Astrocyte (in vitro differentiated cells and primary cell): Measurements from ENCODE around the gene WDR54. TPM values are rescaled to one million over a fixed set of nuclear protein-coding genes. Genes with fewer than 3 reads are reported as not detected.

Source experiments
- DNase-seq: peaks from one replicate; pipeline ENCODE4 v3.0.0-alpha.2; 2010; ENCODE audit warnings: low read depth
- FAIRE-seq: peaks from 2 replicates; lab custom pipeline; 2011; peaks lifted over from hg19 to GRCh38; lab: Jason Lieb, UNC
- H2AFZ ChIP-seq: 2 replicates; pipeline ENCODE4 v1.6.0; 2012; ENCODE audit warnings: low read depth, low read length, inconsistent platforms
- H3K27ac ChIP-seq: 2 replicates; pipeline ENCODE4 v1.5.1; 2011; ENCODE audit warnings: low read depth, low read length, inconsistent platforms
- H3K27me3 ChIP-seq: 2 replicates; pipeline ENCODE4 v1.6.0; 2011; ENCODE audit warnings: low read length, inconsistent platforms; ENCODE audit not compliant: insufficient read depth
- H3K36me3 ChIP-seq: 2 replicates; pipeline ENCODE4 v1.5.1; 2011; ENCODE audit warnings: low read length, inconsistent platforms; ENCODE audit not compliant: insufficient read depth
- H3K4me1 ChIP-seq: 2 replicates; pipeline ENCODE4 v1.5.1; 2011; ENCODE audit warnings: low read length, inconsistent platforms; ENCODE audit not compliant: insufficient read depth
- H3K4me2 ChIP-seq: 2 replicates; pipeline ENCODE4 v1.6.0; 2012; ENCODE audit warnings: low read length, inconsistent platforms
- H3K4me3 ChIP-seq: 2 replicates; pipeline ENCODE4 v1.5.1; 2011; ENCODE audit warnings: low read depth, mild to moderate bottlenecking, low read length, inconsistent platforms; ENCODE audit not compliant: insufficient read depth
- H3K79me2 ChIP-seq: 2 replicates; pipeline ENCODE4 v1.6.0; 2012; ENCODE audit warnings: mild to moderate bottlenecking, low read length, inconsistent platforms; ENCODE audit not compliant: insufficient read depth
- H3K9ac ChIP-seq: 2 replicates; pipeline ENCODE4 v1.6.0; 2012; ENCODE audit warnings: mild to moderate bottlenecking, low read length, inconsistent platforms
- H3K9me3 ChIP-seq: 2 replicates; pipeline ENCODE4 v1.5.1; 2012; ENCODE audit warnings: low read depth, mild to moderate bottlenecking, low read length, inconsistent platforms; ENCODE audit not compliant: insufficient read depth
- H4K20me1 ChIP-seq: 2 replicates; pipeline ENCODE4 v1.6.0; 2012; ENCODE audit warnings: low read length, inconsistent platforms; ENCODE audit not compliant: insufficient read depth
- H3K27ac Mint-ChIP-seq: one replicate; pipeline ENCODE4 v1.8.0; 2021; ENCODE audit warnings: mild to moderate bottlenecking, mixed read lengths; ENCODE audit not compliant: unreplicated experiment
- H3K27me3 Mint-ChIP-seq: one replicate; pipeline ENCODE4 v1.8.0; 2021; ENCODE audit warnings: low read depth, mixed read lengths; ENCODE audit not compliant: unreplicated experiment
- H3K36me3 Mint-ChIP-seq: one replicate; pipeline ENCODE4 v1.8.0; 2021; ENCODE audit warnings: low read depth, mixed read lengths; ENCODE audit not compliant: unreplicated experiment
- H3K4me1 Mint-ChIP-seq: one replicate; pipeline ENCODE4 v1.8.0; 2021; ENCODE audit warnings: low read depth, mixed read lengths; ENCODE audit not compliant: unreplicated experiment
- H3K4me3 Mint-ChIP-seq: one replicate; pipeline ENCODE4 v1.8.0; 2021; ENCODE audit warnings: mild to moderate bottlenecking, moderate library complexity, mixed read lengths; ENCODE audit not compliant: unreplicated experiment
- H3K9me3 Mint-ChIP-seq: one replicate; pipeline ENCODE4 v1.8.0; 2021; ENCODE audit warnings: mild to moderate bottlenecking, mixed read lengths; ENCODE audit not compliant: unreplicated experiment
- EZH2 ChIP-seq: IDR thresholded peaks from 2 replicates; pipeline ENCODE4 v1.6.1; 2012; ENCODE audit warnings: mild to moderate bottlenecking, low read length, inconsistent platforms; ENCODE audit not compliant: insufficient read depth
- total RNA-seq: library from RNA; stranded (reverse); gene quantifications from 2 replicates; pipeline ENCODE4 v1.2.1, GENCODE V29; 2021
- TF ChIP-seq, protein P1 (sequence below): IDR thresholded peaks from 2 replicates; pipeline ENCODE4 v1.5.1; 2011; ENCODE audit warnings: low read depth, mild to moderate bottlenecking, inconsistent platforms, low read length, moderate library complexity; ENCODE audit not compliant: insufficient read depth

The WDR54 gene
- total RNA-seq, 1 donor from 2014 or later, result 14.8 TPM

GRCh38 chr2:74414881-74415761 lies 6.4 kb upstream of the WDR54 start:
- no peak overlapping the region for H3K9ac ChIP-seq
- no peak for DNase-seq
- H3K4me1 ChIP-seq, result peaks cover 14% of the 10 kb centered on the region
- H3K4me3 ChIP-seq, result peak overlapping the region; percentile 38
- Mint-ChIP-seq H3K27ac (no peak overlapping the region), H3K27me3 (peaks cover 25% of the 10 kb centered on the region), H3K4me3 (no peak overlapping the region), H3K4me1 (peaks cover 3% of the 10 kb centered on the region), H3K36me3 (no peaks in the 10 kb centered on the region), H3K9me3 (no peaks in the 10 kb centered on the region)
- no peak for FAIRE-seq
- H4K20me1 ChIP-seq, result no peaks in the 10 kb centered on the region
- no peaks in the 10 kb centered on the region for H3K9me3 ChIP-seq
- H2AFZ ChIP-seq, result peak overlapping the region; percentile 87
- H3K36me3 ChIP-seq, result no peaks in the 10 kb centered on the region
- H3K4me2 ChIP-seq, result peak overlapping the region; percentile 78
- no peak overlapping the region for H3K27ac ChIP-seq
- H3K79me2 ChIP-seq, result no peaks in the 10 kb centered on the region
- peak; percentile 43 for TF ChIP-seq EZH2
- TF ChIP-seq, protein P1, sequence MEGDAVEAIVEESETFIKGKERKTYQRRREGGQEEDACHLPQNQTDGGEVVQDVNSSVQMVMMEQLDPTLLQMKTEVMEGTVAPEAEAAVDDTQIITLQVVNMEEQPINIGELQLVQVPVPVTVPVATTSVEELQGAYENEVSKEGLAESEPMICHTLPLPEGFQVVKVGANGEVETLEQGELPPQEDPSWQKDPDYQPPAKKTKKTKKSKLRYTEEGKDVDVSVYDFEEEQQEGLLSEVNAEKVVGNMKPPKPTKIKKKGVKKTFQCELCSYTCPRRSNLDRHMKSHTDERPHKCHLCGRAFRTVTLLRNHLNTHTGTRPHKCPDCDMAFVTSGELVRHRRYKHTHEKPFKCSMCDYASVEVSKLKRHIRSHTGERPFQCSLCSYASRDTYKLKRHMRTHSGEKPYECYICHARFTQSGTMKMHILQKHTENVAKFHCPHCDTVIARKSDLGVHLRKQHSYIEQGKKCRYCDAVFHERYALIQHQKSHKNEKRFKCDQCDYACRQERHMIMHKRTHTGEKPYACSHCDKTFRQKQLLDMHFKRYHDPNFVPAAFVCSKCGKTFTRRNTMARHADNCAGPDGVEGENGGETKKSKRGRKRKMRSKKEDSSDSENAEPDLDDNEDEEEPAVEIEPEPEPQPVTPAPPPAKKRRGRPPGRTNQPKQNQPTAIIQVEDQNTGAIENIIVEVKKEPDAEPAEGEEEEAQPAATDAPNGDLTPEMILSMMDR, result no peak
- peaks cover 8% of the 10 kb centered on the region for H3K27me3 ChIP-seq

- H2AFZ ChIP-seq, result peak overlapping the region; percentile 87
- peaks cover 25% of the 10 kb centered on the region for H3K27me3 Mint-ChIP-seq
- H3K4me2 ChIP-seq, result peak overlapping the region; percentile 78
- H3K36me3 ChIP-seq, result no peaks in the 10 kb centered on the region
- H3K4me3 ChIP-seq, result no peak overlapping the region
- peaks cover 8% of the 10 kb centered on the region for H3K27me3 ChIP-seq
- H3K27ac Mint-ChIP-seq, result no peak overlapping the region
- peaks cover 14% of the 10 kb centered on the region for H3K4me1 ChIP-seq
- H4K20me1 ChIP-seq, result no peaks in the 10 kb centered on the region
- TF ChIP-seq EZH2, result no peak
- TF ChIP-seq, protein P1, result no peak
- H3K4me1 Mint-ChIP-seq, result peaks cover 1% of the 10 kb centered on the region
- no peak overlapping the region for H3K27ac ChIP-seq
- no peaks in the 10 kb centered on the region for H3K9me3 ChIP-seq
- H3K4me3 Mint-ChIP-seq, result no peak overlapping the region
- H3K79me2 ChIP-seq, result no peaks in the 10 kb centered on the region
- DNase-seq (no peak), FAIRE-seq (no peak)
- H3K9me3 Mint-ChIP-seq, result no peaks in the 10 kb centered on the region
- no peak overlapping the region for H3K9ac ChIP-seq
- H3K36me3 Mint-ChIP-seq, result no peaks in the 10 kb centered on the region
These were observed 5.7 kb upstream of the WDR54 start for GRCh38 chr2:74415762-74416395.

GRCh38 chr2:74416778-74417177 lies 4.8 kb upstream of the WDR54 start:
- Histone ChIP-seq H3K79me2 (no peaks in the 10 kb centered on the region), H3K4me1 (peaks cover 21% of the 10 kb centered on the region), H3K4me2 (no peak overlapping the region), H2AFZ (no peak overlapping the region), H3K4me3 (no peak overlapping the region), H3K27ac (no peak overlapping the region), H3K36me3 (no peaks in the 10 kb centered on the region), H3K9ac (no peak overlapping the region), H3K27me3 (peaks cover 8% of the 10 kb centered on the region), H4K20me1 (no peaks in the 10 kb centered on the region), H3K9me3 (no peaks in the 10 kb centered on the region)
- Mint-ChIP-seq H3K36me3 (no peaks in the 10 kb centered on the region), H3K9me3 (no peaks in the 10 kb centered on the region), H3K4me1 (peaks cover 3% of the 10 kb centered on the region), H3K27ac (no peak overlapping the region), H3K27me3 (peaks cover 20% of the 10 kb centered on the region), H3K4me3 (no peak overlapping the region)
- DNase-seq, result no peak
- no peak for FAIRE-seq
- no peak for TF ChIP-seq EZH2
- TF ChIP-seq, protein P1, result no peak
